HTERT RPE-1 (cell line): Measurements from ENCODE around the gene NCF1.
"Not testable (repeated sequence)": the region's sequence is repeated elsewhere in the genome, so short reads cannot be mapped to it uniquely, and the experiment has no call there.

Experiments
- in situ Hi-C: fragments of 300-500 bp; cut with MboI; formaldehyde crosslinking; loops from 4 replicates; pipeline ENCODE4 v1.14.3; 2020; ENCODE audit warnings: low sequenced_read_pairs

NCF1 gene

DNA sequence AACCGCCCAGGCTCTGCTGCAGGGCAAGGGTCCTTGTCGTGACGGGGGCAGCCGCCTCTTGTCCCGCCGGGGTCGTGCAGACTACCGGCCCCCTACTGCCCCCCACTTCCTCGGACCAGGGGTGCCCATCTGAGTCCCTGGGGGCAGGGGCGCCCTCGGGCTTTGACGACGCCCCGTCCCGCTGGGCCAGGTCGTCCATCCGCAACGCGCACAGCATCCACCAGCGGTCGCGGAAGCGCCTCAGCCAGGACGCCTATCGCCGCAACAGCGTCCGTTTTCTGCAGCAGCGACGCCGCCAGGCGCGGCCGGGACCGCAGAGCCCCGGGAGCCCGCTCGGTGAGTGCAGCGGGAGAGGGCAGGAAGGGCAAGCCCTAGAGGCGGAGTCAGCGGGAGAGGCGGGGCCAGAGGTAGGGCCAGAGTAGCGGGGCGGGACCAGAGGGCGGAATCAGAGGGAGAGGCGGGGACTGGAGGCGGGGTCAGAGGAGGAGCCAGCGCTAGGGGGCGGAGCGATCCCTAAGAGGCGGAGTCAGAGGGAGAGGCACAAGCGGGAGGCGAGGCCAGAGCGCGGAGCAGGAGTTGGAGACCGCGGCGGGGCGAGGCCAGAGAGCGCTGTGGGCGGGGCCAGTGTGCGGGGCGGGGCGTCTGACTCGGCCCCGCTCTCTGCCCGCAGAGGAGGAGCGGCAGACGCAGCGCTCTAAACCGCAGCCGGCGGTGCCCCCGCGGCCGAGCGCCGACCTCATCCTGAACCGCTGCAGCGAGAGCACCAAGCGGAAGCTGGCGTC, 14.7 kb downstream of the NCF1 start:
- in situ Hi-C loops = not testable (repeated sequence)

GRCh38 chr7:74789200-74789736, 15.5 kb downstream of the NCF1 start:
- in situ Hi-C loops = not testable (repeated sequence)

- in situ Hi-C loops = not testable (repeated sequence)
These were observed 24.2 kb downstream of the NCF1 start for GRCh38 chr7:74797848-74798622.

GRCh38 chr7:74798644-74799043, 24.8 kb downstream of the NCF1 start:
- in situ Hi-C loops = not testable (repeated sequence)

DNA sequence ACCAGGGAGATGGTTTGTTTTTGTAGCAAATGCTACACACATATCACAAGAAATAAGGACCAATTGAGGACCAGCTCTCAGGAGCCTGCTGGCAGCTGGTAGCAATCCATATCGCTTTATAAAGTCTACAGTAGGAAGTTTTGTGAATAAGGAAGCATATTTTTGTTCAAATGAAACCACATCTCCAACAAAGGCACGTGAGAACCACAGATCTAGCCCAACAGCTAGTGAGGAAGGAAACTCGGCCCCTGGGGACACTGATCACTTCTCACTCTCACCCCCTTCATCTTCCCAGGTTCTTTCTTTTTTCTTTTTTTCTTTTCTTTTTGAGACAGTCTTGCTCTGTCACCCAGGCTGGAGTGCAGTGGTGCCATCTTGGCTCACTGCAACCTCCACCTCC, 42.1 kb downstream of the NCF1 start:
- in situ Hi-C loops = not testable (repeated sequence)

DNA sequence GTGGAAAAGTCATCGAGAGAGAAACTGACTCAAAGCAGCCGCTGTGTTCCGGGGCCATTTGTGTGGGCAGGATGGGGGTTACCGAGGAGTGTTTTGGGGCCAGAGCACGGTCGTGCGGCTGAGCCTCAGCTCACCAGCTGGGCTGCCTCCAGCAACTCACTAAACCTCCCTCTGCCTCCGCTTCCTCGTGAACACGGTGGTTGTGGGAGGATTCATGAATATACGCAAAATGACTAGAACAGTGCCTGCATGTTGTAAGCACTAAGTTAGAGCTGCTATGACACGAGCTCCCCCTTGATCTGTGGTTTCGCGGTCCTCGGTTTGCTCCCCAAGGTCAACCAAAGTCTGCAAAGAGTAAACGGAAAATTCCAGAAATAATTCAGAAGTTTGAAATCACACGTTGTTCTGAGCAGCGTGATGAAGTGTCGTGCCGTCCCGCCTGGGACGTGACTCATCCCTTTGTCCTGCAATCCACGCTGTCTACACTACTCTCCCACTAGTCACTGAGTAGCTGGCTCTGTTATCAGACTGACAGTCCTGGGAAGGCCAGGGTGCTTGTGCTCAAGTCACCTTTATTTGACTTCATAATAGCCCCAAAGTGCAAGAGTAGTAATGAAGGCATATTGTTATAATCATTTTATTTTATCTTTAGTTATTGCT, 46.5 kb downstream of the NCF1 start:
- in situ Hi-C loops = not testable (repeated sequence)

GRCh38 chr7:74821259-74821658, 47.4 kb downstream of the NCF1 start:
- in situ Hi-C loops = not testable (repeated sequence)

DNA sequence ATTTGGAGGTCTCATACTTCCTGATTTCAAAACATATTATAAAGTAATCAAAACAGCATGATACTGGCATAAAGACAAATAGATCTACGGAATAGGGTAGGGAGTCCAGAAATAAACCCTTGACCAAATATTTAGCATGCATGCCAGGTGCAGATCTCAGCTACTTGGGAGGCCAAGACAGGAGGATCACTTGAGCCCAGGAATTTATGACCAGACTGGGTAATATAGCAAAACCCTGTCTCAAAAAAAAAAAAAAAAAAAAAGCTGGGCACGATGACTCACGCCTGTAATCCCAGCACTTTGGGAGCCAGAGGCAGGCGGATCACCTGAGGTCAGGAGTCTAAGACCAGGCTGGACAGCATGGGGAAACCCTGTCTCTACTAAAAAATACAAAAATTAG, 56.1 kb downstream of the NCF1 start:
- in situ Hi-C loops = not testable (repeated sequence)

GRCh38 chr7:74830411-74830810, 56.6 kb downstream of the NCF1 start:
- in situ Hi-C loops = not testable (repeated sequence)
